ENCODE measurements around the gene PRKCA.

PRKCA gene

DNA sequence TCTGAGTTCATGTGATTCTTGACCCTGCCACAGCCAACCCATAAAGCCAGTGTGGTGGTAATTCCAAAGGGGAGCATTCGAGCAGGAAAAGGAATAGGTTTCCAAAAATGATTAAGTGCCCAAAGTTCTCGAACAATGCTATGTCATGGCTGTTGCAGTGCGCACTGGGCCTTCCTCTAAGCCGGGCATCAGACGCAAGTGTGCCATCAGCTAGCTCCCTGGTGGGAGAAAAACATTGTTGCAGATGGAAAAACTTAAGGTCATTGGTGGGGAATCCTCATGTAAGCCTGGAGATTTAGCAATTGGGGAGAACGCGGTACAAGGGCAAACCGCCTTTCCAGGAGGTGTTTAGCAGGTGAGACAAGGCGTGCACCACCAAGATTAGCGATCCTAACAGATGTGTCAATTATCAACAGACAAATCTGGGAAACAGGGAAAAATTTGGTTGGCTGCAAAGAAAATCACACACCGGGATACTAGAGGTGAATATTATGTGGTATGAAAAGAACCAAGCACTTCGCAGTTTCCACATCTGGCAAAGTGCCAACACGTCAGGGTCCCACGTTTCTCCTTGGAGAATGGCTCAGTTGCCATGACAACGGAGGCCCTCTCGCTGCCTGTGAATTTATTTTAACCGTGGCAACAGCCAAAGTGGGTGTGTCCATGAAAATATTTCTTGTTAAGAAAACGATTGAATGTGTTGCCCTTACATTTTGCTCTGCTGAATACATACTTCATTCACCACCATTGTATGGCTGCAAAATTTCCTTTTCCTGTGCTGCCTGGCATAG lies 414.0 kb downstream of the PRKCA start:
- H3K4me3 ChIP-seq (ENCODE audit: severe bottlenecking): no peak overlapping the region
- no peaks in the 10 kb centered on the region for H3K9me3 ChIP-seq (ENCODE audit: severe bottlenecking)
- no peaks in the 10 kb centered on the region for H3K36me3 ChIP-seq (ENCODE audit: low read depth)
- H3K27me3 ChIP-seq (ENCODE audit: insufficient read depth, poor library complexity, severe bottlenecking): no peaks in the 10 kb centered on the region
- no peak for DNase-seq (ENCODE audit: low spot score)
- TF ChIP-seq, protein P1, sequence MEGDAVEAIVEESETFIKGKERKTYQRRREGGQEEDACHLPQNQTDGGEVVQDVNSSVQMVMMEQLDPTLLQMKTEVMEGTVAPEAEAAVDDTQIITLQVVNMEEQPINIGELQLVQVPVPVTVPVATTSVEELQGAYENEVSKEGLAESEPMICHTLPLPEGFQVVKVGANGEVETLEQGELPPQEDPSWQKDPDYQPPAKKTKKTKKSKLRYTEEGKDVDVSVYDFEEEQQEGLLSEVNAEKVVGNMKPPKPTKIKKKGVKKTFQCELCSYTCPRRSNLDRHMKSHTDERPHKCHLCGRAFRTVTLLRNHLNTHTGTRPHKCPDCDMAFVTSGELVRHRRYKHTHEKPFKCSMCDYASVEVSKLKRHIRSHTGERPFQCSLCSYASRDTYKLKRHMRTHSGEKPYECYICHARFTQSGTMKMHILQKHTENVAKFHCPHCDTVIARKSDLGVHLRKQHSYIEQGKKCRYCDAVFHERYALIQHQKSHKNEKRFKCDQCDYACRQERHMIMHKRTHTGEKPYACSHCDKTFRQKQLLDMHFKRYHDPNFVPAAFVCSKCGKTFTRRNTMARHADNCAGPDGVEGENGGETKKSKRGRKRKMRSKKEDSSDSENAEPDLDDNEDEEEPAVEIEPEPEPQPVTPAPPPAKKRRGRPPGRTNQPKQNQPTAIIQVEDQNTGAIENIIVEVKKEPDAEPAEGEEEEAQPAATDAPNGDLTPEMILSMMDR (IDR thresholded peaks at IDR 0.05; ENCODE audit: poor library complexity, severe bottlenecking): no peak
- H3K4me1 ChIP-seq (ENCODE audit: insufficient read depth, poor library complexity, severe bottlenecking): peaks cover 4% of the 10 kb centered on the region
- H3K27ac ChIP-seq (ENCODE audit: poor library complexity, severe bottlenecking): no peak overlapping the region
- ATAC-seq (ENCODE audit: low read depth): no peak

DNA sequence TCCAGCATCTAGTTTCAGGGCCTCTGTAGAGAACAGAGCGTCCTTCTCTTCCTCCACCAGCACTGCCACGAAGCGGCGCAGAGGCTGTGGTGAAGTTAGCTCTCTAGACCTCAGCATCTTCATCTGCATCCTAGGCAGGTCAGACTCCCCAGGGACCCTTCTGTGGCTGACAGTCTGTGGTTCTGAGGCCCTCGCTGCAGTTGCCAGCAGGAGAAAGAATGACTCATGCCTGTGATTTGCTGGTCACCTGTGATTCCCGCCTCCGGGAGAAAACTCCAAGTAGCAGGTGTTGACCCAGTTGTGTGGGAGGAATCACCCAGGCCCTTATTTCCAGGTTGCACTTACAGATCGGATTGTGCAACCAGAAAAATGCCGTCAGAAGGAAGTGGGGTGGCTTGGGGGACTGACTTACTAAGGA lies 415.2 kb downstream of the PRKCA start:
- no peaks in the 10 kb centered on the region for H3K4me1 ChIP-seq (ENCODE audit: insufficient read depth, poor library complexity, severe bottlenecking)

DNA sequence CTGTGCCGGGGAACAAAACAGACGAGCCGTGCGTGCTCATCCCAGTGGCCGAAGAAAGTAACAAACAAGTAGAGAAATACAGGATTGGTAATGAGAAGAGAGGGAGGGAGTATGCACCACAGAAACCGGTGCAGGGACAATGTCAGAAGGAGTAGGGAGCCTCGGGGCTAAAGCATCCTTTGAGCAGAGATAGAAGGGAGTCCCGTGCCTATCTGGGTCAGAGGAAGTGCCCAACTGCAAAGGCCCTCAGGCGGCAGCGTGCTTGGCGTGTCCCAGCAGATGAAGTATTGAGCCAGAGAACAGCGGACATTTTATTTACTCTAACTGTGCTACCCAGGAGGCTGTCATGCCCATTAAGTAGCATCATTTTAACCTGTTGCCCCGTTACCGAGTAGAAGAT lies 417.6 kb downstream of the PRKCA start:
- Histone ChIP-seq H3K9me3 (ENCODE audit: severe bottlenecking) (no peaks in the 10 kb centered on the region), H3K4me1 (ENCODE audit: insufficient read depth, poor library complexity, severe bottlenecking) (no peaks in the 10 kb centered on the region), H3K4me3 (ENCODE audit: severe bottlenecking) (no peak overlapping the region), H3K27me3 (ENCODE audit: insufficient read depth, poor library complexity, severe bottlenecking) (no peaks in the 10 kb centered on the region), H3K36me3 (ENCODE audit: low read depth) (no peaks in the 10 kb centered on the region), H3K27ac (ENCODE audit: poor library complexity, severe bottlenecking) (no peak overlapping the region)
- DNase-seq (ENCODE audit: low spot score) (no peak), ATAC-seq (ENCODE audit: low read depth) (no peak)
- TF ChIP-seq, protein P1 (IDR thresholded peaks at IDR 0.05; ENCODE audit: poor library complexity, severe bottlenecking): no peak

More for the DNA sequence above, 415.2 kb downstream of the PRKCA start:
- ATAC-seq (ENCODE audit: low read depth) (peak; percentile 84), DNase-seq (ENCODE audit: low spot score) (peak; percentile 73)
- H3K9me3 ChIP-seq (ENCODE audit: severe bottlenecking): no peaks in the 10 kb centered on the region
- no peaks in the 10 kb centered on the region for H3K36me3 ChIP-seq (ENCODE audit: low read depth)
- no peak overlapping the region for H3K27ac ChIP-seq (ENCODE audit: poor library complexity, severe bottlenecking)
- TF ChIP-seq, protein P1 (IDR thresholded peaks at IDR 0.05; ENCODE audit: poor library complexity, severe bottlenecking): no peak
- no peaks in the 10 kb centered on the region for H3K27me3 ChIP-seq (ENCODE audit: insufficient read depth, poor library complexity, severe bottlenecking)
- H3K4me3 ChIP-seq (ENCODE audit: severe bottlenecking): no peak overlapping the region

DNA sequence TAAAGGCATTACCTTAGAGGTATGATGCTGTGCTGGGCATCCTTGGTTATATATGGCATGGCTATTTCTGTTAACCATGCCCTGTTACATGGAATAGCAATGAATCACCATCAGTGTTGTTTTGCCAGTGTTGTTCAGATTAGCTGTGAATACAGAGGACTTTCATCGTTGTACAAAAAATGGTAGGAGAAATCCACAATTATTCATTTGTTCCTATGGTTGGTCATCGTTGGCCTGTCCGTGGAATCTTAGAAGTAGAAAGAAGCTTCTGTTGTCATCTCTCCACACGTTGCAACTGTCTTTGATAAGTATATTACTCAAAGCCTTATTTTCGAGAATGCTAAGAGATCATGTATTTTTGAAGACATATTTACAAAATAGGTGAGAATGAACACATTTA lies 418.2 kb downstream of the PRKCA start:
- Histone ChIP-seq H3K27ac (ENCODE audit: poor library complexity, severe bottlenecking) (no peak overlapping the region), H3K9me3 (ENCODE audit: severe bottlenecking) (no peaks in the 10 kb centered on the region), H3K36me3 (ENCODE audit: low read depth) (no peaks in the 10 kb centered on the region), H3K4me1 (ENCODE audit: insufficient read depth, poor library complexity, severe bottlenecking) (no peaks in the 10 kb centered on the region), H3K27me3 (ENCODE audit: insufficient read depth, poor library complexity, severe bottlenecking) (no peaks in the 10 kb centered on the region), H3K4me3 (ENCODE audit: severe bottlenecking) (no peak overlapping the region)
- TF ChIP-seq, protein P1 (IDR thresholded peaks at IDR 0.05; ENCODE audit: poor library complexity, severe bottlenecking): no peak
- DNase-seq (ENCODE audit: low spot score) (no peak), ATAC-seq (ENCODE audit: low read depth) (no peak)

DNA sequence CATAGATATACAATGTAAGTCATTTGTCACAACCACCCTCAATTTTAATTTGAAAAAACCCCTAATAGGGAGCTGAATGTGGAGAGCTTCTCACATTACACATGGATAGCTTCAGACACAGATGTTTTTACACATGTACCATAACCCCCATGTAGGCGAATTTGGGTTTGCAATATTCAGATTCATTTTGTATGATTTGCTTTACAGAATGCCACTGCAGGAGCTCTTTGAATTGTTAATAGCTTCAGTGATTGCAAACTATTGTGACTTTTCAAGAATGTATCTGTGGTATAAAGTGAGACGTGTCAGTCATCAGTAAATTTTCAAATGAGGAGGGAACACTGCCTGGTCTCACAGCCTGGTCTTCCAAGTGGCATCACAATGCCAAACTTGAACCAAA lies 419.9 kb downstream of the PRKCA start:
- TF ChIP-seq, protein P1 (IDR thresholded peaks at IDR 0.05; ENCODE audit: poor library complexity, severe bottlenecking): no peak
- no peaks in the 10 kb centered on the region for H3K9me3 ChIP-seq (ENCODE audit: severe bottlenecking)
- DNase-seq (ENCODE audit: low spot score) (no peak), ATAC-seq (ENCODE audit: low read depth) (no peak)
- no peaks in the 10 kb centered on the region for H3K27me3 ChIP-seq (ENCODE audit: insufficient read depth, poor library complexity, severe bottlenecking)
- no peaks in the 10 kb centered on the region for H3K4me1 ChIP-seq (ENCODE audit: insufficient read depth, poor library complexity, severe bottlenecking)
- H3K4me3 ChIP-seq (ENCODE audit: severe bottlenecking): no peak overlapping the region
- H3K27ac ChIP-seq (ENCODE audit: poor library complexity, severe bottlenecking): no peak overlapping the region
- no peaks in the 10 kb centered on the region for H3K36me3 ChIP-seq (ENCODE audit: low read depth)

Measured in RWPE2 (cell line).